Measurements from ENCODE around the gene ITFG2.

DNA sequence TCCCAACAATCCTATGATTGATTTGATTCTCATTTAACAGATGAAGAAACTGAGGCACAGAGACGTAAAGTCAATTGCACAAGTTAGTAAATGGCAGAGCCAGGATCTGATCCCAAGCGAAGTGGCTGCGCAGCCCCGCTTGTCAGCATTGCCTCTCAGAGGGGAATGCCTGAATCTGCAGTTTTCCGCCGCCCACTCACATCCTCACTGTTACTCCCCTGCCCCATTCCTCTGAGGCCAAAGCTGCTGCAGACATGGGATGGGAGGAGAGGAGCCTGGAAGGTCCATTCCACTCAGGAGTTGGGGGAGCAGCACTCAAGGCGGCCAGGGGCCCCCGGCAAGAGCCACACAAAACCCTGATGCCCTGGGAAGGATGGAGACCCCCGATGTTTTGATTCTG is 21.3 kb downstream of the ITFG2 start:
- TF ChIP-seq, protein P1, sequence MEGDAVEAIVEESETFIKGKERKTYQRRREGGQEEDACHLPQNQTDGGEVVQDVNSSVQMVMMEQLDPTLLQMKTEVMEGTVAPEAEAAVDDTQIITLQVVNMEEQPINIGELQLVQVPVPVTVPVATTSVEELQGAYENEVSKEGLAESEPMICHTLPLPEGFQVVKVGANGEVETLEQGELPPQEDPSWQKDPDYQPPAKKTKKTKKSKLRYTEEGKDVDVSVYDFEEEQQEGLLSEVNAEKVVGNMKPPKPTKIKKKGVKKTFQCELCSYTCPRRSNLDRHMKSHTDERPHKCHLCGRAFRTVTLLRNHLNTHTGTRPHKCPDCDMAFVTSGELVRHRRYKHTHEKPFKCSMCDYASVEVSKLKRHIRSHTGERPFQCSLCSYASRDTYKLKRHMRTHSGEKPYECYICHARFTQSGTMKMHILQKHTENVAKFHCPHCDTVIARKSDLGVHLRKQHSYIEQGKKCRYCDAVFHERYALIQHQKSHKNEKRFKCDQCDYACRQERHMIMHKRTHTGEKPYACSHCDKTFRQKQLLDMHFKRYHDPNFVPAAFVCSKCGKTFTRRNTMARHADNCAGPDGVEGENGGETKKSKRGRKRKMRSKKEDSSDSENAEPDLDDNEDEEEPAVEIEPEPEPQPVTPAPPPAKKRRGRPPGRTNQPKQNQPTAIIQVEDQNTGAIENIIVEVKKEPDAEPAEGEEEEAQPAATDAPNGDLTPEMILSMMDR (IDR thresholded peaks at IDR 0.05) = no peak
- TF ChIP-seq POLR2A (IDR thresholded peaks at IDR 0.05) = no peak
- TF ChIP-seq EP300 (IDR thresholded peaks at IDR 0.05) = no peak
